C1 segment of cervical spinal cord (tissue), 14 donors: Measurements from ENCODE around the gene TNFRSF25.

Source experiments
- DNase-seq, 14 donors: peaks; one replicate each; lab custom pipeline; 2025; lab: John Stamatoyannopoulos, UW

The TNFRSF25 gene

DNA sequence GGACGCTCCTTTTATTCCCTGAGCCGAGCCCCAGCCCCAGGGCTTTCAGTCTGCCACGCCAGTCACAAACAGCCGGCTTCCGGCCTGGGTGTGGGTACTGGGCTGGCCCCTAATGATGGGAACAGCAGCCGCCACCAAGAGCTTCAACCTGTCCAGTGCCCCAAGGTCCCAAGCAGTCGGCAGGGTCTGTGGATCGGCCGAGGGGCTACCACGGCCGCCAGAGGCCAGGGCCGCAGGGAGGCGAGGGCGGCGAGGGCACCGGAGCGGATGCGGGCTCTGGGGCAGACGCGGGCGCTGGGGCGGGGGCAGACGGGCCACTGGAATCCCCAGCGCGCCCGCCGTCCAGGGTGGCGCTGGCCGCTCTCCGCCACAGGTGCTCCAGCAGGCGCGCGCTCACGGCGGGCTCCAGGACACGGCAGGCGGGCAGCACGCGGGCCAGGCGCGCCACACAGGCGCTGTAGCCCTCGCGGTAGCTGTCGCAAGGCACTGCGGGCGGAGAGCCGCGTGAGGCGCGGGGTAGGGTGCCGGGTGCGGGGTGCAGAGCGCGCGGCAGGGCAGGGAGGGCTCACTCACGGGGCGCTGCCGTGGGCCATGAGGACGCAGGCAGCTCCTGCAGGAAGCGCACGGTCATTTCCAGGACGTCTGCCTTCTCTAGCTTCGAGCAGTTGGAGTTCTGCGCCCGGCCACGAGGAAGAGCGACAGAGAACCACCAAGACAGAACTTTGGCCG is 47.1 kb downstream of the TNFRSF25 start:
- DNase-seq: no peak

DNA sequence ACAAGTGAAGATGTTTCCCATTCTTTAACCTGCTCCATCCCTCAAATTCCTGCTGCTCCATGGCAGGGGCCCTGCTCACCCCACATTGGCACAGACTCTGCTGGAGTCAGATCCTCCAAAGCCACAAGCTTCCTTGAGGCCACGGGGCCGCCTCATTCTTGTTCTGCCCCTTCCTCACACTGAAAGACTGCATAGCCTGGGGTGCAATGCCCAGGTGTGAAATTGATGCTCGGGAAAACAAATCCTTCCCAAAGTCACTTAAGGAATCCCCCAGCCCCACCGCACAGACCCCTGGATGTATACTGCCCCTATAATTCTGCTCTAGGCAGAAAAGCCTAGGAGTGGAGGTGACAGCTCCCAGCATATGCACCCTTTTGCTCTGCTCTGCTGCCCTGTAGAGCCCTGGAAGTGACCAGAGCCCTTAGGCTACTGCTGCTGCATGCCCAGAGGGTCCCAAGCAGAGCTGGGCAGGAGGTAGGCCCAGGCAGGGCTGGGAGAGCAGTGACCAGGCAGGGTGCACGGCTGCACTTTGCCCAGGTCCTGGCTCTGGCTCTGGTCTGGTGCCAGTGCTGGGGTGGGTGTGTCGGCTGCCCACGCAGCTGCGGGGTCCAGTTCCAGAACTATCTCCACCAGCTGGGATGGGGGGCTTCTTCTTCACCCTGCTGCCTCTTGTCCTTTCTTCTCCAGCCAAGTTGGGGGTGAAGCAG is 47.9 kb downstream of the TNFRSF25 start:
- DNase-seq: no peak

DNA sequence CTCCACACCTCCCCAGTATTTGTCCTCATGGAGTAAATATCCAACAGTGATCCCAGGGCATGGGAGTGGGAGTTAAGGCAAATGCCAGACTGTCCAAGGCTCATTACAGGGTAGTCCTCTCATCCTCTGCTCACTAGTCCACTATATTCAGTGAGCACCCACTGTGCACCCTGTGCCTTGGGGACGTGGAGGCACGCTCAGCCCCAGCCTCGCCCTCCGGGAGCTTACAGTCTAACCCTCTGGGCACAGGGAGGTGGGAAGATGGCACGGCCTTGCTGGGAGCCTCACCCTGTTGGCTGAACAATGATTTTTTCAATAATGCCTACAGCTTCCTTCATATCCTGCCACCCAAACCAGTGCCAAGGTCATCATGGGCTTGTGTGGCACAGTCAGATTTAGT is 49.1 kb downstream of the TNFRSF25 start:
- no peak for DNase-seq

DNA sequence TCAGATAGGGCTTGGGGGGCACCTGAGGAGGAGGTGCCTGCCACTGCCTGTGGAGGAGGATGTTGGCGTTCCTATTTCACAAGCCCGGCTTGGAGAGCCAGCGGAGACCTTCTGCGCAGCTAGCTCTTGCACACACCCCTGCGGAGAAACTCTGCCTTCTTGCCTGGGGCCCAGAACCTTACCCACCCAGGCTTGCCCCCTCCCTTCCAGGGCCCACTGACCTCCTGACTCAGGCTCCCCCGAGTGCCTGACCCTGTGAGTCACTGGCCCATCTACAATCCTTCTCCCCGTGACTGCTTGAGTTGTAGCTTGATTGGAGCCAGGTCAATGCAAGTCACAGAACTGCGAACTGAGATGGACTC is 49.7 kb downstream of the TNFRSF25 start:
- DNase-seq: no peak

DNA sequence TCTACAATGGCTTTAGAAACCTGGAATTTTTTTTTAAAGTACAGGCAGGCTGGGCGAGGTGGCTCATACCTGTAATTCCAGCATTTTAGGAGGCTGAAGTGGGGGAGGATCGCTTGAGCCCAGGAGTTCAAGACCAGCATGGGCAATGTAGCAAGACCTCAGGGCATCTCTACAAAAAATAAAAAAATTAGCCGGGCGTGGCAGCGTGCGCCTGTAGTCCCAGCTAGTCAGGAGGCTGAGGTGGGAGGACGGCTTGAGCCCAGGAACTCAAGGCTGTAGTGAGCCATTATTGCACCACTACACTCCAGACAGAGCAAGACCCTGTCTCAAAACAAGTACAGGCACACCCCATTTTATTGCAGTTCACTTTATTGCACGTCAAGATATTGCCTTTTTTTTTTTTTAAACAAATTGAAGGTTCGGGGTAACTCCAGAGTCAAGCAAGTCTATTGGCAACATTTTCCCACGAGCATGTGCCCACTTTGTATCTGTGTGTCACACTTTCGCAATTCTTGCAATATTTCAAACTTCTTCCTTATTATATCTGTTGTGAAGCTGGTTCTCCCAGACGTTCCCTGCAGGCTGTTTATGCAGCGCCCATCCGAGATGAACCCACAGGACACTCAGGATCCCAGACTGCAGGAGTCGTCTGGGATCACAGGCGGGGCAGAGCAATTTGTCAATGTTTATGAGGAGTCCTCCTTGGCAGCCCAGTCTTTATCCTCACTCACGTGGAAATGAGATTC is 50.9 kb downstream of the TNFRSF25 start:
- no peak for DNase-seq

DNA sequence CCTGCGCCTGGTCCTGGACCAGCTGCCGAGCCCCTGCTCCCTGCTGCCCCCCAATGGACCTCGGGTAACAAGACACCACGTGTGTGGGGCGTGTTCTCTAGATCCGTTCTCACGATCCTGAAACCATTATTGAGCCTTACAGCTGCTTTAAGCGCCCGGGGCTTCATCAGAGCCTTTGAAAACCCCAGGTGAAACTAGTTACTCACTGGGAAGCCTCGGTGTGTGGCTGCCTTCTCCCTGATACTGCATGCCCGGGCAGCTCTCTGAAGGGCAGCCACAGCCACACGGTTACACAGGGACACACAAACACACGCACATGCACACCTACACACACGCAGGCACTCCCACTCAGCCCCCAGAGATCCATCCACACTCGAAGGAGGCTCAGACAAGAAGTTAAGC is 51.5 kb downstream of the TNFRSF25 start:
- no peak for DNase-seq

DNA sequence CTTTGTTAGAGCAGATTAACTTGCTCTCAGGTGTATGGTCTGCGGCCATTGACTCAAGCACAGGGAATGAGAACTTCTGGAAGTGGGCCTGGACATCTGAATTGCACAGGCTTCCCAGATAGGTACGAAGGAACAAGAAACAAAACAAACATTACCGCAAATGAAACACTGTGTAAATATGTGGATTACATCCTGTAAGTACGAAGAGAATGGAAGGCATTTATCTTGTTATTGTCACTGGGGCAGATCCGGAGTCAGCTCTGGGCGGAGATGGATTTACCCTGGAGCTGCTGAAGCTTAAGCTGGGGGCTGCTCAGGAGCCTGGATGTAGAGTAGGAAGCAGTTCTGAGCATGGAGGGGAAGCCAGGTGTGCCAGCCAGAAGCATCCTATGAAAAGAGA is 53.1 kb downstream of the TNFRSF25 start:
- no peak for DNase-seq
